HUDEP-2 (cell line): ENCODE results near the gene JUNB.

ENCODE experiments used
- DNase-seq, 76 experiments: peaks; one replicate each; lab custom pipeline; 2025; ENCODE audit not compliant: unreplicated experiment in 76 of 76; lab: John Stamatoyannopoulos, UW

JUNB gene

GRCh38 chr19:12838886-12839756 is 47.8 kb downstream of the JUNB start:
- DNase-seq: peak in 4 of 76 experiments; percentile 12 to 34 (median 12)

GRCh38 chr19:12840091-12841079 is 49.1 kb downstream of the JUNB start:
- peak in 74 of 76 experiments; percentile 49 to 99 (median 92) for DNase-seq

- DNase-seq: peak in 33 of 76 experiments; percentile 20 to 64 (median 48)
Measured at GRCh38 chr19:12841094-12841493, 49.8 kb downstream of the JUNB start.

GRCh38 chr19:12842511-12842910 is 51.2 kb downstream of the JUNB start:
- DNase-seq: no peak
